ENCODE measurements around the gene KLHDC3.
"Not testable (repeated sequence)": the region's sequence is repeated elsewhere in the genome, so short reads cannot be mapped to it uniquely, and the experiment has no call there.

KLHDC3 gene

DNA sequence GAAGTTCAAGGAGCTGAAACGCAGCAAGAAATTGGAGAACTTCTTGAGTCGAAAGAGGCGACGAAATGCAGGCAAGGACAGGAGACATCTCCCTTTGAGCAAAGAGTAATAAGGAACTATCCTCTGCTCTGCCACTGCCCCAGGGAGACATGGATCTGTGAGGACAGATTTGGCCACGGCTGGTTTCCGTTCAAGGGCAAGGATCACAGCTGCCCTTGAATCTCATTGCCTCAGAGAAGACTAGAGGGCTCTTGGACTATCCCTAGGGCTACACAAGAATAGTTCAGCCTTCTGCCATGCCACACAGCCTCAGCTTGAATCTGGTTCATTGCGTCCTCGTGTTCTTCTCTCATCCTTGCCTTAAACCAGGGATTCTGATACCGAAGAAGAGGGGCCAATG lies 15.1 kb downstream of the KLHDC3 start:
- no peak for DNase-seq (ENCODE audit: low read depth)

GRCh38 chr6:43032326-43032725 lies 18.3 kb downstream of the KLHDC3 start:
- no peak for DNase-seq (ENCODE audit: low read depth)

GRCh38 chr6:43033496-43034189 lies 19.6 kb downstream of the KLHDC3 start:
- DNase-seq (ENCODE audit: low read depth) = no peak

- no peak for DNase-seq (ENCODE audit: low read depth)
Measured at GRCh38 chr6:43034190-43034525, 20.1 kb downstream of the KLHDC3 start.

DNA sequence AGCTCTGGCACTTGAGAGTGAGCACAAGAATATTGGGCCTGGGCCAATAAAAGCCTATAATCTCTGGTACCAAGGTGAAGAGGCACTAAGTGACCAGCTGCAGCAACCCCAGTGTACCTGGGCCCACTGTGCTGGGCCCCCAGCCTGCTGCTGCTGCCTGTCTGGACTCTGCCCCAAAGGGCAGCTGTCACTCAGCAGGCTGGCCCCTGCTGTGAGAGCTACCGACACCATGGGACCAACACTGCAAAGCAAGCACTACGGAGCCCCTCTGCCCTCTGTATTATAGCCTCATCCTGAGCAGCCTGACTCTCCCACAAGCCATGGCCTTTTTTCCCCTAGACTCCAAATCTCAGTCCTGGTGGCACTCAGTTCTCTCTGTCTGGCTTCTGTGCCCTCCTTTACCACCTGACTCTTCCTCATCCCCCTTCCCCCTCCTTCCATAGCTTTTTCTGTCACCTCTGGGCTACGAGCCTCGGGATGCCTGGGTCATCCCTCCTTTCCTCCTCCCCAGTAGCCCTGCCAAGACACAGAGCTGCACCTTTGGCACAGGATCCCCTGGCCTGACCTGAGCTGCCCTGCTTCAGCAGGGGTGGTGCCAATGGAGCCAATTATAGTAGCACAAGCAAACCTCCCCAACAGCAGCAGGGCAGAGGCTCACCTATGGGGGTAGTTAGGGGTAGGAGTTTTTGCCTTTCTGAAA lies 21.6 kb downstream of the KLHDC3 start:
- DNase-seq (ENCODE audit: low read depth) = no peak

- no peak for DNase-seq (ENCODE audit: low read depth)
Measured at GRCh38 chr6:43036712-43037111, 22.7 kb downstream of the KLHDC3 start.

- DNase-seq (ENCODE audit: low read depth) = no peak
Measured at GRCh38 chr6:43037197-43037596, 23.1 kb downstream of the KLHDC3 start.

GRCh38 chr6:43037706-43038105 lies 23.7 kb downstream of the KLHDC3 start:
- no peak for DNase-seq (ENCODE audit: low read depth)

- DNase-seq (ENCODE audit: low read depth) = no peak
Measured at GRCh38 chr6:43038727-43039126, 24.7 kb downstream of the KLHDC3 start.

GRCh38 chr6:43040542-43041257 lies 26.7 kb downstream of the KLHDC3 start:
- no peak for DNase-seq (ENCODE audit: low read depth)

DNA sequence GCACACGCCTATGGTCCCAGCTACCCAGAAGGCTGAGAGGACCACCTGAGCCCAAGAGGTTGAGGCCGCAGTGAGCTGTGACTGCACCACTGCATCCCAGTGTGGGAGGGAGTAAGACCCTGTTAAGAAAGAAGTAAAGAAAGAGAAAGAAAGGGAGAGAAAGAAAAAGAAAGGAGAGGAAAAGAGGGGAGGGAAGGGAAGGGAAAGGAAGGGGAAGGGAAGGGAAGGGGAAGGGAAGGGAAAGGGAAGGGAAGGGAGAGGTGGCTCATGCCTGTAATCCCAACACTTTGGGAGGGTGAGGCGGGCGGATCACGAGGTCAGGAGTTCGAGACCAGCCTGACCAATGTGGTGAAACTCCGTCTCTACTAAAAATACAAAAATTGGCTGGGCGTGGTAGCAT lies 27.4 kb downstream of the KLHDC3 start:
- DNase-seq (ENCODE audit: low read depth) = not testable (repeated sequence)

GRCh38 chr6:43043310-43043709 lies 29.3 kb downstream of the KLHDC3 start:
- DNase-seq (ENCODE audit: low read depth) = no peak

DNA sequence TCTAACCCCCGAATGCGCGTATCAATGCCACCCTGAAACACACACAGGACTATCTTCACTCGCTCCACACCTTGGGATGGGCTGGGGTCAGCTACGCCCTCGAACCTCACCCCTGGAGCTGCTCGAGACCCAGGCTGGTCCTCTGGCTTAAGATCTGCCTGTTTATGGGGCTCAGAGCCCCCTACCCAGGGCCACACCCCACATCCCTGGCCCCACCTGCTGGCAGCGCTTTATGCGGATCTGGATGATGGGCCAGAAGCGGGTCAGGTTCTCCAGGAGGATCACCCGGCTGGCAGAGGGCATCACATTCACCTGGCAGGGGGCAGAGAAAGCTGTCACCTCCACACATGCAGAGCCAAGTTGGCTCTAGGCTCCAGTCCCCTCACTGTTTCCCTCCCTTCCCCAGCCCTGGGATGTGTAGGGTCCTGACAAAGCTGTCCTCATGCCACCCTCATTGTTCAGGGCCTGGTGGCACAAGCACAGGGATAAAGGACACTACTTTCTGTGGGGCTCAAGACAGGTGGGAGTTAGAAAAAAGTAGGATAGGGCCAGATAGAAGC lies 31.4 kb downstream of the KLHDC3 start:
- no peak for DNase-seq (ENCODE audit: low read depth)

- no peak for DNase-seq (ENCODE audit: low read depth)
Measured at GRCh38 chr6:43047998-43048397, 33.9 kb downstream of the KLHDC3 start.

- no peak for DNase-seq (ENCODE audit: low read depth)
Measured at GRCh38 chr6:43050981-43051380, 36.9 kb downstream of the KLHDC3 start.

- DNase-seq (ENCODE audit: low read depth) = no peak
Measured at GRCh38 chr6:43052225-43052841, 38.3 kb downstream of the KLHDC3 start.

DNA sequence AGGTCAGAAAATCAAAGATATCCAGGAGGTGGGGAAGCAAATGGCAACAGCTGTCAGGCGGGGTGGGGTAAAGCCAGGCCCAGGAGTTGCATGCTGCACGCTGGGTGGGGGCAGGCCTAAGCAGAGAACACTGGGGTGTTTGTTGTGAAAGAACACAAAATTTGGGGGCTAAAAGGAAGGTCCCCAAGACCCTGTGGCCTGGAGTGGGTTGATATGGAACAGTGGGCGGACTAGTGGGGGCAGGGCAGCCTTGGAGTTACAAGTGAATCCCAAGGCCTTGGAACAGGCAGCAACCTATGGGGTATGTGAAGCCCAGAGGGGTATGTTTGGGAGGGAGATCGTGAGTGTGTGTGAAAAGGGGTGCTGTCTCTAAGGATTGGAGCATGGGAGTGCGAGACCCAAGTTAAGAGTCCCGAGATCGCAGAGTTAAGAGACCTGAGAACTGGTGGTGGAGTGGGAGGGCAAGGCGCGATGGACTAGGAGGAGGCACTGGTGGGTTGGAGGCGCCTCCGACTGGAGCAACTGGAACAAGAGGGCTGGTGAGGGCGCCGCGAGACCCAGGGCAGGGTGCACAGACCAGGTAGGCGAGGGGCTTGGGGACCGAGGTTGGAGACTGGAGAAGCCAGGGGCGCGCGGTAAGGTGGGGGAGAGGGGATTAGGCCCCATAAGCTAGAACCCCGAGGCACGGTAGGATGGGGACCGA lies 38.9 kb downstream of the KLHDC3 start:
- no peak for DNase-seq (ENCODE audit: low read depth)

DNA sequence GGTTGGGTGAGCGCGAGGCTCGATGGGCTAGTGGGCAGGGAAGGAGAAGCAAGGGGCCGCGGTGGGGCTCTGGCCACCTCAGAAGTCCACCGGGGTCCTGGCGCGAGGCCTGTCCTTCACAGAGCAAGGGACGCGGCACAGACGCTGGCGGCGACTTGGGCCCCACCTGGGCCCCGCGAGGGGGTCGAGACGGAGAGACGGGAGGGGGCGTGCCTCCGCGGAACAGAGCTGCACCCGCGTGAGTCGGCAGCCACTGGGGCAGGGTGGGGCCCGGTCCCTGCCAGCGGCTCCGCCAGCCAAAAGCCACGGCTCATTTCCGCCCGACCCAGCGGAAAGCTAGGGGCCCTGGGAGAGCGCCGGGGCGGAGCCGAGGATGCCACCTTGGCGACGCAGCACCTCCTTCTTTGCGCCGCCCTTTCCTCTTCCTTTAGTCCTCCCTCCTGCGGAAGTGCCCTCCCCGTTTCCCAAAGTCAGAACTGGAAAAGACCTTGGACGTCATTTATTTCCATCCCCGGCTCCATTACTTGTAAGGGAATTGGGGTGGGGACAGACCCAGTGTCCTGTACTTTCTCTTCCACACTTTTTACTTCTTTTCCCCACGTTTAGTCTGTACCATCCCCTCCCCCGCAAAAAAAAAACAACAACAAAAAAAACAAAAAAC lies 39.6 kb downstream of the KLHDC3 start, which contains the start of gene CUL7:
Gene CUL7, minus strand, starts transcription at position 307 of the 661 bp plus-strand sequence. CDS start 1,063 bp downstream, outside the sequence.
- DNase-seq (ENCODE audit: low read depth) = peak; percentile 79

GRCh38 chr6:43054206-43054943 lies 40.3 kb downstream of the KLHDC3 start:
- no peak for DNase-seq (ENCODE audit: low read depth)

DNA sequence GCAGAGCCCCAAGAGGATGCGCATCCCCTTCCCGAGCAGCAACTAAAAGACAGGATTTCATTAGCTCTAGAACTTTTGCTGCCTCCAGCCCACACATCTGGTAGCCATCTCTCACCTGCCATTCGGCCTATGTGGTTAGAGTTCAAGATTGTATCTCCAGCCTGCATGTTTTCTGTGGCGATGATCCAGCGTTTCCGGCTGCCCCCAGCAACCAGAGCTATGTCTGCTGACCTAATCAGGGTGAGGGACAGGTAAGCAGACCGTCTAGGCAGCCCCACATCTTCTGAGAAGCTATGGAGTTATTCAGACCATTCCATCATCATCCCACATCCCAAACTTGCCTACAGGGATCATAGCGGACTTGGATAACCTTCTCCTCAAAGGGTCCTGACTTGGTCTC lies 41.9 kb downstream of the KLHDC3 start:
- DNase-seq (ENCODE audit: low read depth) = no peak

Measured in activated T-cell treated with anti-CD3 and anti-CD28 coated beads for 1 hour (primary cell).